Omental fat pad (tissue), 4 donors: ENCODE data around the gene HMOX1. TPM values are rescaled to one million over a fixed set of nuclear protein-coding genes. Genes with fewer than 3 reads are reported as not detected.

Experiments
- ATAC-seq: fragments of 150-250 bp; one replicate; pipeline ENCODE4 v1.9.1; 2016; ENCODE audit warnings: mild to moderate bottlenecking, moderate library complexity; ENCODE audit not compliant: low FRiP score
- DNase-seq: peaks from one replicate; pipeline ENCODE4 v3.0.0-alpha.2; 2019; ENCODE audit warnings: low spot score
- total RNA-seq, 4 donors: library from RNA; depleted of rRNA; stranded (reverse); fragments of >200 nt; gene quantifications; one replicate each; pipeline ENCODE4 v1.1.0, GENCODE V29; 2016
- TF ChIP-seq, protein P1 (sequence below), 3 donors: fragments of 450-650 bp; IDR thresholded peaks; one replicate each; pipeline ENCODE4 v1.5.1; 2016 to 2017; ENCODE audit warnings: antibody characterized with exemption in 3 of 3, mild to moderate bottlenecking in 3 of 3, moderate library complexity in 2 of 3

Gene HMOX1, protein sequence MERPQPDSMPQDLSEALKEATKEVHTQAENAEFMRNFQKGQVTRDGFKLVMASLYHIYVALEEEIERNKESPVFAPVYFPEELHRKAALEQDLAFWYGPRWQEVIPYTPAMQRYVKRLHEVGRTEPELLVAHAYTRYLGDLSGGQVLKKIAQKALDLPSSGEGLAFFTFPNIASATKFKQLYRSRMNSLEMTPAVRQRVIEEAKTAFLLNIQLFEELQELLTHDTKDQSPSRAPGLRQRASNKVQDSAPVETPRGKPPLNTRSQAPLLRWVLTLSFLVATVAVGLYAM
- total RNA-seq = 100 to 1,000 TPM in 2 of 4 donors, 10 to 100 TPM in 2; 32.8 to 625 (median 159) TPM

DNA sequence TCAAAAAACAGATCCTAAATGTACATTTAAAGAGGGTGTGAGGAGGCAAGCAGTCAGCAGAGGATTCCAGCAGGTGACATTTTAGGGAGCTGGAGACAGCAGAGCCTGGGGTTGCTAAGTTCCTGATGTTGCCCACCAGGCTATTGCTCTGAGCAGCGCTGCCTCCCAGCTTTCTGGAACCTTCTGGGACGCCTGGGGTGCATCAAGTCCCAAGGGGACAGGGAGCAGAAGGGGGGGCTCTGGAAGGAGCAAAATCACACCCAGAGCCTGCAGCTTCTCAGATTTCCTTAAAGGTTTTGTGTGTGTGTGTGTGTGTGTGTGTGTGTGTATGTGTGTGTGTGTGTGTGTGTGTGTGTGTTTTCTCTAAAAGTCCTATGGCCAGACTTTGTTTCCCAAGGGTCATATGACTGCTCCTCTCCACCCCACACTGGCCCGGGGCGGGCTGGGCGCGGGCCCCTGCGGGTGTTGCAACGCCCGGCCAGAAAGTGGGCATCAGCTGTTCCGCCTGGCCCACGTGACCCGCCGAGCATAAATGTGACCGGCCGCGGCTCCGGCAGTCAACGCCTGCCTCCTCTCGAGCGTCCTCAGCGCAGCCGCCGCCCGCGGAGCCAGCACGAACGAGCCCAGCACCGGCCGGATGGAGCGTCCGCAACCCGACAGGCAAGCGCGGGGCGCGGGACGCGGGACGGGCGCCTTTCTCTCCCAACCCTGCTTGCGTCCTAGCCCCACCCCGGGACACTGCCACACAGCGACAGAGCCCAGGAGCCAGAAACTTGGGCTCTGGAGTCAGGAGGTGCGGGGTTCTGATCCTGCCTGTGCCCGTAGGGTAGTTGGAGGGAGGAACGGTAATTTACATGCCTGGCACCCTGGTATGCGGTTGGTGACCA is at the start of gene HMOX1:
Gene HMOX1 (plus strand): TSS at position 560 of the 887 bp plus-strand sequence. CDS start 78 bp downstream, at position 638.
- DNase-seq (peak; percentile 87), ATAC-seq (peak; percentile 68)
- TF ChIP-seq, protein P1, sequence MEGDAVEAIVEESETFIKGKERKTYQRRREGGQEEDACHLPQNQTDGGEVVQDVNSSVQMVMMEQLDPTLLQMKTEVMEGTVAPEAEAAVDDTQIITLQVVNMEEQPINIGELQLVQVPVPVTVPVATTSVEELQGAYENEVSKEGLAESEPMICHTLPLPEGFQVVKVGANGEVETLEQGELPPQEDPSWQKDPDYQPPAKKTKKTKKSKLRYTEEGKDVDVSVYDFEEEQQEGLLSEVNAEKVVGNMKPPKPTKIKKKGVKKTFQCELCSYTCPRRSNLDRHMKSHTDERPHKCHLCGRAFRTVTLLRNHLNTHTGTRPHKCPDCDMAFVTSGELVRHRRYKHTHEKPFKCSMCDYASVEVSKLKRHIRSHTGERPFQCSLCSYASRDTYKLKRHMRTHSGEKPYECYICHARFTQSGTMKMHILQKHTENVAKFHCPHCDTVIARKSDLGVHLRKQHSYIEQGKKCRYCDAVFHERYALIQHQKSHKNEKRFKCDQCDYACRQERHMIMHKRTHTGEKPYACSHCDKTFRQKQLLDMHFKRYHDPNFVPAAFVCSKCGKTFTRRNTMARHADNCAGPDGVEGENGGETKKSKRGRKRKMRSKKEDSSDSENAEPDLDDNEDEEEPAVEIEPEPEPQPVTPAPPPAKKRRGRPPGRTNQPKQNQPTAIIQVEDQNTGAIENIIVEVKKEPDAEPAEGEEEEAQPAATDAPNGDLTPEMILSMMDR (IDR thresholded peaks at IDR 0.05) = no peak

GRCh38 chr22:35332278-35332677 is 48.6 kb upstream of the HMOX1 start:
- TF ChIP-seq, protein P1 (IDR thresholded peaks at IDR 0.05) = no peak
- ATAC-seq = no peak
- no peak for DNase-seq

DNA sequence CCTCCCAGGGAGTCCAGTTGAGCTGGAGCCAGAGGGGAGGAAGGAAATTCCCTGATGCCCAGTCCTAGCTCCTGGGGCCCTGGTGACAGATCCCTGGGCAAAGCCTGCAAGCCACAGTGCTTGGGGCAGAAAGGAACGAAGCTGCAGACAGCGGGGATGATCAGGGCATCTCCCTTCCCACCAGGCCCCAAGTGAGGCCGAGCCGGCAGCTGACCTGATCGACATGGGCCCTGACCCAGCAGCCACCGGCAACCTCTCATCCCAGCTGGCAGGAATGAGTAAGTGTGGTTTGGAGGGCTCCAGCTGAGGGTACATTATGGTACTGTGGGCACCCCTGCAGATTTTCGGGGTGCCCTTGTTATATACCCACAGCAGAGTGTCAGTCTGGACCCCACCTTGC is 47.7 kb upstream of the HMOX1 start:
- ATAC-seq (no peak), DNase-seq (no peak)
- TF ChIP-seq, protein P1 (IDR thresholded peaks at IDR 0.05) = no peak

- no peak for DNase-seq
- no peak for ATAC-seq
- TF ChIP-seq, protein P1 (IDR thresholded peaks at IDR 0.05) = no peak
Observed at GRCh38 chr22:35334004-35334403, 46.9 kb upstream of the HMOX1 start.

- no peak for ATAC-seq
- TF ChIP-seq, protein P1 (IDR thresholded peaks at IDR 0.05) = no peak
- DNase-seq = no peak
Observed at GRCh38 chr22:35335468-35335867, 45.4 kb upstream of the HMOX1 start.

- TF ChIP-seq, protein P1 (IDR thresholded peaks at IDR 0.05) = no peak
- no peak for DNase-seq
- no peak for ATAC-seq
Observed at GRCh38 chr22:35335936-35336781, 44.7 kb upstream of the HMOX1 start.
